A549 (cell line): ENCODE results near the gene IL1RN. TPM values are rescaled to one million over a fixed set of nuclear protein-coding genes. Genes with fewer than 3 reads are reported as not detected.

Source experiments
- ATAC-seq, 2 experiments: fragments of 200-7000 bp in 1 of 2; fragments of >200 bp in 1 of 2; cut with Nextera tagmentation in 1 of 2; cut with Tn5 transposase in 1 of 2; 3 replicates each; pipeline versions ENCODE4 v1.8.0 to v1.9.1; 2018 to 2020; ENCODE audit warnings: mild to moderate bottlenecking in 1 of 2, moderate library complexity in 1 of 2
- CTCF ChIA-PET: fragments of 300-600 bp; sonication (Branson Sonifier 250); formaldehyde crosslinking; extraction: SDS; loops from one replicate; lab custom pipeline; 2021; ENCODE audit warnings: antibody characterized with exemption, inconsistent platforms; lab: Yijun Ruan, JAX
- POLR2A ChIA-PET: fragments of 350-600 bp; formaldehyde crosslinking; extraction: SDS; loops from one replicate; lab custom pipeline; 2021; ENCODE audit warnings: antibody characterized with exemption, inconsistent platforms; lab: Yijun Ruan, JAX
- DNase-seq, 2 experiments: peaks; one replicate each; pipeline versions ENCODE4 v3.0.0 to v3.0.0-alpha.2; 2011 to 2016; ENCODE audit warnings: low read depth in 1 of 2, low spot score in 1 of 2
- FAIRE-seq: peaks from 2 replicates; lab custom pipeline; 2011; peaks lifted over from hg19 to GRCh38; lab: Jason Lieb, UNC
- H3K27ac ChIP-seq, 2 experiments: fragments of >200 bp; sonication (Bioruptor Twin); formaldehyde crosslinking; 3 replicates each; pipeline ENCODE4 v1.5.1; 2016 to 2017
- H3K4me1 ChIP-seq: fragments of >200 bp; sonication (Bioruptor Twin); formaldehyde crosslinking; 3 replicates; pipeline ENCODE4 v1.6.1; 2016
- H3K4me2 ChIP-seq: fragments of >200 bp; sonication (Bioruptor Twin); formaldehyde crosslinking; 3 replicates; pipeline ENCODE4 v1.6.1; 2016
- H3K4me3 ChIP-seq: fragments of >200 bp; sonication (Bioruptor Twin); formaldehyde crosslinking; 3 replicates; pipeline ENCODE4 v1.5.1; 2016
- H3K9me3 ChIP-seq: fragments of >200 bp; sonication (Bioruptor Twin); formaldehyde crosslinking; 3 replicates; pipeline ENCODE4 v1.6.1; 2016
- BHLHE40 ChIP-seq: IDR thresholded peaks from 2 replicates; pipeline ENCODE4 v1.6.1; 2012; ENCODE audit warnings: low read depth, low read length, inconsistent platforms
- CBX2 ChIP-seq: fragments of 200-600 bp; sonication (generic); IDR thresholded peaks from 2 replicates; pipeline ENCODE4 v1.6.1; 2016; ENCODE audit warnings: low read depth, mild to moderate bottlenecking, borderline replicate concordance
- CEBPB ChIP-seq, 2 experiments: fragments of >200 bp in 1 of 2; sonication (Bioruptor Twin) in 1 of 2; formaldehyde crosslinking in 1 of 2; IDR thresholded peaks; 2 replicates each; pipeline ENCODE4 v1.6.1; 2012 to 2016
- CHD2 ChIP-seq: fragments of 150-350 bp; IDR thresholded peaks from 2 replicates; pipeline ENCODE4 v1.6.1; 2014; ENCODE audit warnings: low read length; ENCODE audit not compliant: partially characterized antibody
- CTCF ChIP-seq: fragments of >200 bp; sonication (Bioruptor Twin); formaldehyde crosslinking; IDR thresholded peaks from 3 replicates; pipeline ENCODE4 v1.5.1; 2016
- EHF ChIP-seq: fragments of 250-450 bp; sonication (Bioruptor Pico); IDR thresholded peaks from 2 replicates; pipeline ENCODE4 v1.5.0; 2020; ENCODE audit warnings: mild to moderate bottlenecking
- EHMT2 ChIP-seq: fragments of 200-600 bp; sonication (generic); IDR thresholded peaks from 2 replicates; pipeline ENCODE4 v1.6.1; 2016; ENCODE audit warnings: antibody characterized with exemption, low read depth, mild to moderate bottlenecking, moderate library complexity
- FOSB ChIP-seq: fragments of 250-450 bp; sonication (Bioruptor Pico); IDR thresholded peaks from 2 replicates; pipeline ENCODE4 v1.5.0; 2020; ENCODE audit warnings: mild to moderate bottlenecking, moderate library complexity
- HDAC2 ChIP-seq: fragments of 200-600 bp; sonication (generic); IDR thresholded peaks from 2 replicates; pipeline ENCODE4 v1.6.1; 2016
- HOXA7 ChIP-seq: fragments of 250-450 bp; sonication (Bioruptor Pico); IDR thresholded peaks from 2 replicates; pipeline ENCODE4 v1.5.0; 2020; ENCODE audit warnings: mild to moderate bottlenecking, moderate library complexity
- HOXB13 ChIP-seq: fragments of 250-450 bp; sonication (Bioruptor Pico); IDR thresholded peaks from 2 replicates; pipeline ENCODE4 v1.5.0; 2020; ENCODE audit warnings: low read depth, mild to moderate bottlenecking, moderate library complexity
- JUNB ChIP-seq: fragments of >200 bp; sonication (Bioruptor Twin); formaldehyde crosslinking; IDR thresholded peaks from 2 replicates; pipeline ENCODE4 v1.6.1; 2016
- KDM1A ChIP-seq: fragments of 200-600 bp; sonication (generic); IDR thresholded peaks from 2 replicates; pipeline ENCODE4 v1.6.1; 2016; ENCODE audit warnings: low read depth, mild to moderate bottlenecking
- MYC ChIP-seq: IDR thresholded peaks from 2 replicates; pipeline ENCODE4 v1.6.1; 2012; ENCODE audit warnings: mild to moderate bottlenecking, inconsistent platforms, low read length, improper control_type of control experiment, borderline replicate concordance
- NFE2L2 ChIP-seq: fragments of 150-350 bp; conservative IDR thresholded peaks from 2 replicates; pipeline ENCODE4 v1.6.1; 2014; ENCODE audit warnings: low read length
- NPAS2 ChIP-seq: fragments of 250-450 bp; sonication (Bioruptor Pico); IDR thresholded peaks from 2 replicates; pipeline ENCODE4 v1.8.0; 2022; ENCODE audit warnings: mild to moderate bottlenecking, moderate library complexity, borderline replicate concordance
- PBX3 ChIP-seq: IDR thresholded peaks from 2 replicates; pipeline ENCODE4 v1.6.1; 2012
- PHF8 ChIP-seq: fragments of 200-600 bp; sonication (generic); IDR thresholded peaks from 2 replicates; pipeline ENCODE4 v1.6.1; 2016; ENCODE audit warnings: low read depth, mild to moderate bottlenecking, antibody characterized with exemption, moderate library complexity, borderline replicate concordance
- POLR2A ChIP-seq: IDR thresholded peaks from 2 replicates; pipeline ENCODE4 v1.6.1; 2012; ENCODE audit warnings: mild to moderate bottlenecking, low read length
- POLR2AphosphoS2 ChIP-seq: conservative IDR thresholded peaks from 2 replicates; pipeline ENCODE4 v1.6.1; 2012; ENCODE audit warnings: low read length, improper control_type of control experiment, inconsistent platforms
- RCOR1 ChIP-seq: fragments of 150-350 bp; IDR thresholded peaks from 2 replicates; pipeline ENCODE4 v1.6.1; 2014; ENCODE audit warnings: antibody characterized with exemption, low read length, low read depth
- RFX5 ChIP-seq: fragments of 450-650 bp; IDR thresholded peaks from 2 replicates; pipeline ENCODE4 v1.7.1; 2014; ENCODE audit warnings: antibody characterized with exemption, mild to moderate bottlenecking, moderate library complexity
- SMC3 ChIP-seq: fragments of >200 bp; sonication (Bioruptor Twin); formaldehyde crosslinking; IDR thresholded peaks from 3 replicates; pipeline ENCODE4 v1.6.1; 2018; ENCODE audit warnings: inconsistent platforms
- SREBF2 ChIP-seq: fragments of 450-650 bp; IDR thresholded peaks from 2 replicates; pipeline ENCODE4 v1.6.1; 2014; ENCODE audit warnings: mild to moderate bottlenecking, moderate library complexity
- TFCP2L1 ChIP-seq: fragments of 250-450 bp; sonication (Bioruptor Pico); IDR thresholded peaks from 2 replicates; pipeline ENCODE4 v1.5.0; 2021; ENCODE audit warnings: mild to moderate bottlenecking
- WGBS: methylation state at CpG from one replicate; pipeline ENCODE4 v1.1.6; 2017; ENCODE audit errors: missing lambda C conversion rate; 5-methylcytosine and 5-hydroxymethylcytosine counted together
- polyA plus RNA-seq, 4 experiments: library from polyadenylated mRNA; depleted of rRNA in 3 of 4; stranded (reverse); fragments of >200 nt; fragmentation: RNase III in 1 of 4; extraction: RNeasy Plus Mini Kit Qiagen cat#74134 plus additional on column Dnase treatment in 1 of 4; gene quantifications; 2 replicates in 3 of 4; 3 replicates in 1 of 4; pipeline ENCODE4 v1.2.3, GENCODE V29; 2011 to 2017
- TF ChIP-seq, protein P1 (sequence below): fragments of >200 bp; sonication (Bioruptor Twin); formaldehyde crosslinking; IDR thresholded peaks from 3 replicates; pipeline ENCODE4 v1.6.1; 2016
- TF ChIP-seq, protein P2 (sequence below): IDR thresholded peaks from 2 replicates; pipeline ENCODE4 v1.6.1; 2012

The IL1RN gene
- polyA plus RNA-seq, 2 of the 4 experiments (the other 2 are of a cell fraction), result 0.13 TPM; not detected in 1

DNA sequence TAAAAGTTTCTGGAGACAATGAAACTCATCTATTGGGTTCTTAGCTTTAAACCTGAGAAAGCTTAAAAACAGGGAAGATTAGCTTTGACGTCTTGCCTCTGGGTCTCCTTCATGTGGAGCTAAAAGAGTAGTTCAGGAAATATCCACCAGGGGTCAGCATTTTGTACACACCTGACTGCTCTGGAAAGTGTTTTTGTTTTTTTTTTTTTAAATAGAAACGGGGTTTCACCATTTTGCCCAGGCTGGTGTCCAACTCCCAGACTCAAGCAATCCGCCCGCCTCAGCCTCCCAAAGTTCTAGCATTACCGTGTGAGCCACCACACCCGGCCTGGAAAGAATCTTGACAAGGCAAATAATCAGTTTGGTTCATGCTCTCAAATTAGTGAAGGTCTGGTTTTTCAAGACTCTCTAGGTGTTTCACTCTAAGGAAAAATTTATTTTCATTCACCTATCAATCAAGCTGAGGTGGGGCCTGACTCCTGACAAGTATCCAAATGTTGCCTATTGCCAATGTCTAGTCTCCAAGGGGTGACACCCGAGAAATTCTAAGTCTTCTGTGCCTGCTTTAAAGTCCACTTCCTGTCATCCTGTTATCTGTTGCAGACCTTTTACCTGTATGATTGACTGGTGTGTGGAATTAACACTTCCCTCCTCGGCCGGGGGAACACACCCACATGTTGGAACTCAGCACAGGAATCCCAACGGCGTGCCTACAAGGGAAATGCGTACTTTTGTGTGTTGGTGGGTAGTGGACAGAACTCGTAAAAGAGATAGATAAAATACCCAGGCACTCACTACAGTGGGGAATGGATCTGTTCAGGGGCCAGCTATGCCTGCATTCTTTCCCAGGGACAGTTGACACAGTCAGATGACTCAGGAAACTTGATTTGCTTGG, 11.3 kb downstream of the IL1RN start (continued):
- TF ChIP-seq CTCF, result peak; percentile 87
- no peak for TF ChIP-seq SREBF2
- TF ChIP-seq POLR2AphosphoS2, result no peak
- no peak for TF ChIP-seq PHF8
- TF ChIP-seq FOSB (CRISPR knock-in tag), result no peak
- TF ChIP-seq, all 56 proteins: peak for 4

DNA sequence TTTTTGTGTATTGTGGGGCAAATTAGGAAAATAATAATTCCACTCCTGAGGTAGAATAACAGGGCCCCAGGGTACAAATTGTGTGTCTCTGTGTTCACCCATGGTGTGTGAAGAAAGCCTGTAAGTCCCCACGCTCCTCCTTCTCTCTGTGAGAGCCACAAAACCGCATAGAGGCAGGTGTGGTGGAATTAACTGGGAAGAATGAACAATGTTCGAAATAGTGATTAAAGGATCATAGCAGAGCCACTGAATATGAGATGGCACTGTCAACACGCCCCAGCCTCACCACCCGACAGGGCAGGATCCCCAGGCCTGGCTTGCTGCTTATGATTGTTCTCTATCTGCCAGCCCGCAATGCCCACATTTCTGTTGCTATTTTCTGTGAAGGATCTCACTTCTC, 14.1 kb downstream of the IL1RN start:
- no peak overlapping the region for H3K27ac ChIP-seq
- 0 out of 3 replicates have a peak, but pooled peaks cover 4% of the 10 kb centered on the region for H3K4me1 ChIP-seq
- TF ChIP-seq POLR2A, result no peak
- TF ChIP-seq NPAS2 (CRISPR knock-in tag), result no peak
- TF ChIP-seq, protein P1, sequence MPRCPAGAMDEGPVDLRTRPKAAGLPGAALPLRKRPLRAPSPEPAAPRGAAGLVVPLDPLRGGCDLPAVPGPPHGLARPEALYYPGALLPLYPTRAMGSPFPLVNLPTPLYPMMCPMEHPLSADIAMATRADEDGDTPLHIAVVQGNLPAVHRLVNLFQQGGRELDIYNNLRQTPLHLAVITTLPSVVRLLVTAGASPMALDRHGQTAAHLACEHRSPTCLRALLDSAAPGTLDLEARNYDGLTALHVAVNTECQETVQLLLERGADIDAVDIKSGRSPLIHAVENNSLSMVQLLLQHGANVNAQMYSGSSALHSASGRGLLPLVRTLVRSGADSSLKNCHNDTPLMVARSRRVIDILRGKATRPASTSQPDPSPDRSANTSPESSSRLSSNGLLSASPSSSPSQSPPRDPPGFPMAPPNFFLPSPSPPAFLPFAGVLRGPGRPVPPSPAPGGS, result no peak
- TF ChIP-seq NFE2L2, result no peak
- TF ChIP-seq HOXB13 (CRISPR knock-in tag), result no peak
- TF ChIP-seq EHF (CRISPR knock-in tag), result no peak
- no peak for TF ChIP-seq CHD2
- TF ChIP-seq, protein P2, sequence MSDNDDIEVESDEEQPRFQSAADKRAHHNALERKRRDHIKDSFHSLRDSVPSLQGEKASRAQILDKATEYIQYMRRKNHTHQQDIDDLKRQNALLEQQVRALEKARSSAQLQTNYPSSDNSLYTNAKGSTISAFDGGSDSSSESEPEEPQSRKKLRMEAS, result no peak
- no peak for TF ChIP-seq HOXA7
- no peak for TF ChIP-seq MYC
- no peak for TF ChIP-seq TFCP2L1 (CRISPR knock-in tag)
- no peak for FAIRE-seq
- CTCF ChIA-PET, result interaction anchor here (0.8 to 9.0 kb wide), 2 partner anchors 13 to 60 kb away, joined by 4 to 243 read pairs; no protein-coding TSS in a partner anchor
- no peak overlapping the region for H3K4me3 ChIP-seq
- no peak overlapping the region for H3K4me2 ChIP-seq
- POLR2A ChIA-PET, result no interaction called here
- 79% methylated on average over 6 of the region's 6 CpGs for WGBS
- H3K9me3 ChIP-seq, result 0 out of 3 replicates have a peak, but pooled peaks cover 5% of the 10 kb centered on the region
- no peak for DNase-seq
- no peak for ATAC-seq

DNA sequence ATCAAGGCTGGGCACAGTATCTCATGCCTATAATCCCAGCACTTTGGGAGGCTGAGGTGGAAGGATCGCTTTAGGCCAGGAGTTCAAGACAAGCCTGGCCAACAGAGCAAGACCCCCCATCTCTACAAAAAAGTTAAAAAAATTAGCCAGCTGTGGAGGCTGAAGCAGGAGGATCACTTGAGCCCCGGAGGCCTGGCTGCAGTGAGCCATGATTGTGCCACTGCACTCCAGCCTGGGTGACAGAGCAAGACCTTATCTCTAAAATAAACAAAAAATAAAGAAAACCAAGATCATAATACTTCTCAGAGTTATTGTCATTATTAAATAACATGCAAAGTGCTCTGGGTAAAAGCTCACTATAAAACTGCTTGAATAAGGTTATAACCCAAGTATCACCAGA, 14.9 kb downstream of the IL1RN start:
- POLR2A ChIA-PET, result no interaction called here
- ATAC-seq (no peak), FAIRE-seq (no peak), DNase-seq (no peak)
- CTCF ChIA-PET, result interaction anchor here (1.0 to 9.0 kb wide), 3 partner anchors 59 to 228 kb away, joined by 4 to 243 read pairs (median 4); no protein-coding TSS in a partner anchor
- Histone ChIP-seq H3K4me3 (no peak overlapping the region), H3K9me3 (0 out of 3 replicates have a peak, but pooled peaks cover 5% of the 10 kb centered on the region), H3K4me2 (no peak overlapping the region), H3K4me1 (0 out of 3 replicates have a peak, but pooled peaks cover 4% of the 10 kb centered on the region), H3K27ac (no peak overlapping the region)
- no peak for TF ChIP-seq CBX2
- no peak for TF ChIP-seq BHLHE40
- no peak for TF ChIP-seq EHF (CRISPR knock-in tag)
- no peak for TF ChIP-seq HDAC2
- no peak for TF ChIP-seq JUNB
- TF ChIP-seq PHF8, result no peak
- TF ChIP-seq PBX3, result no peak
- no peak for TF ChIP-seq MYC
- TF ChIP-seq CEBPB (IDR thresholded peaks at IDR 0.05), result no peak
- no peak for TF ChIP-seq RCOR1
- no peak for TF ChIP-seq EHMT2
- TF ChIP-seq RFX5, result no peak
- TF ChIP-seq SMC3, result no peak
- no peak for TF ChIP-seq KDM1A
- TF ChIP-seq POLR2AphosphoS2, result no peak
- WGBS, result 76% methylated on average over 2 of the region's 2 CpGs
